Tibial nerve (tissue), 4 donors: ENCODE results near the gene TMEM63A.

Source experiments
- EP300 ChIP-seq, 2 donors: sonication (generic); formaldehyde crosslinking; IDR thresholded peaks; one replicate each; pipeline ENCODE4 v1.6.1; 2017; ENCODE audit warnings: antibody characterized with exemption in 2 of 2, mild to moderate bottlenecking in 1 of 2
- POLR2A ChIP-seq, 2 donors: fragments of 450-650 bp; IDR thresholded peaks; one replicate each; pipeline ENCODE4 v1.6.1; 2017; ENCODE audit warnings: antibody characterized with exemption in 2 of 2, mild to moderate bottlenecking in 2 of 2, moderate library complexity in 2 of 2
- TF ChIP-seq, protein P1 (sequence below), 5 experiments: fragments of 200-600 bp in 3 of 5; fragments of 450-650 bp in 2 of 5; sonication (generic) in 3 of 5; IDR thresholded peaks; one replicate each; pipeline ENCODE4 v1.5.1; 2016 to 2019; ENCODE audit warnings: antibody characterized with exemption in 5 of 5, mild to moderate bottlenecking in 3 of 5, moderate library complexity in 2 of 5

GRCh38 chr1:225838793-225839192 lies 43.4 kb downstream of the TMEM63A start:
- TF ChIP-seq, protein P1, sequence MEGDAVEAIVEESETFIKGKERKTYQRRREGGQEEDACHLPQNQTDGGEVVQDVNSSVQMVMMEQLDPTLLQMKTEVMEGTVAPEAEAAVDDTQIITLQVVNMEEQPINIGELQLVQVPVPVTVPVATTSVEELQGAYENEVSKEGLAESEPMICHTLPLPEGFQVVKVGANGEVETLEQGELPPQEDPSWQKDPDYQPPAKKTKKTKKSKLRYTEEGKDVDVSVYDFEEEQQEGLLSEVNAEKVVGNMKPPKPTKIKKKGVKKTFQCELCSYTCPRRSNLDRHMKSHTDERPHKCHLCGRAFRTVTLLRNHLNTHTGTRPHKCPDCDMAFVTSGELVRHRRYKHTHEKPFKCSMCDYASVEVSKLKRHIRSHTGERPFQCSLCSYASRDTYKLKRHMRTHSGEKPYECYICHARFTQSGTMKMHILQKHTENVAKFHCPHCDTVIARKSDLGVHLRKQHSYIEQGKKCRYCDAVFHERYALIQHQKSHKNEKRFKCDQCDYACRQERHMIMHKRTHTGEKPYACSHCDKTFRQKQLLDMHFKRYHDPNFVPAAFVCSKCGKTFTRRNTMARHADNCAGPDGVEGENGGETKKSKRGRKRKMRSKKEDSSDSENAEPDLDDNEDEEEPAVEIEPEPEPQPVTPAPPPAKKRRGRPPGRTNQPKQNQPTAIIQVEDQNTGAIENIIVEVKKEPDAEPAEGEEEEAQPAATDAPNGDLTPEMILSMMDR (IDR thresholded peaks at IDR 0.05): no peak
- TF ChIP-seq EP300 (IDR thresholded peaks at IDR 0.05): no peak
- no peak for TF ChIP-seq POLR2A (IDR thresholded peaks at IDR 0.05)
